HG03064 (cell line): Measurements from ENCODE around the gene PARVA.

Source experiments
- ATAC-seq: cut with Tn5 transposase; IDR thresholded peaks from one replicate; pipeline ENCODE4 v1.9.1; 2021; ENCODE audit warnings: low read depth; ENCODE audit not compliant: unreplicated experiment

Gene PARVA

DNA sequence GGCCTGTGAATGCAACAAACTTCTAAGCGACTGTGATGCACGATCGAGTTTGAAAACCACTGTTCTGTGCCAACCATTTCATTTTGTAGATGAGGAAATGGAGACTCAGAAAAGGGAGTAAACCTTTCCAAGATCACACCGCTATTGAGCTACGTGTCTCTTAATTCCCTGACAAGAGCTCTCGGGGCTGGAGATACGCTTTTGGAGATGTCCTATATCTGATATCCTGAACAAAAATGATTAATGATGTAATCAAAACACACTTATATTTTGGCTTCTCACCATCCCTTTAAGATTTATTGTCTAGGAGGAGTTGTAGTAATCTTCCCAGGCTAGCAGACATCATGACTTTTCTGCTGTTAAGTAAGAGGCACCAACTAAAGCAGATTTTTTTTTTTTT, 1.7 kb upstream of the PARVA start:
- ATAC-seq: no peak

DNA sequence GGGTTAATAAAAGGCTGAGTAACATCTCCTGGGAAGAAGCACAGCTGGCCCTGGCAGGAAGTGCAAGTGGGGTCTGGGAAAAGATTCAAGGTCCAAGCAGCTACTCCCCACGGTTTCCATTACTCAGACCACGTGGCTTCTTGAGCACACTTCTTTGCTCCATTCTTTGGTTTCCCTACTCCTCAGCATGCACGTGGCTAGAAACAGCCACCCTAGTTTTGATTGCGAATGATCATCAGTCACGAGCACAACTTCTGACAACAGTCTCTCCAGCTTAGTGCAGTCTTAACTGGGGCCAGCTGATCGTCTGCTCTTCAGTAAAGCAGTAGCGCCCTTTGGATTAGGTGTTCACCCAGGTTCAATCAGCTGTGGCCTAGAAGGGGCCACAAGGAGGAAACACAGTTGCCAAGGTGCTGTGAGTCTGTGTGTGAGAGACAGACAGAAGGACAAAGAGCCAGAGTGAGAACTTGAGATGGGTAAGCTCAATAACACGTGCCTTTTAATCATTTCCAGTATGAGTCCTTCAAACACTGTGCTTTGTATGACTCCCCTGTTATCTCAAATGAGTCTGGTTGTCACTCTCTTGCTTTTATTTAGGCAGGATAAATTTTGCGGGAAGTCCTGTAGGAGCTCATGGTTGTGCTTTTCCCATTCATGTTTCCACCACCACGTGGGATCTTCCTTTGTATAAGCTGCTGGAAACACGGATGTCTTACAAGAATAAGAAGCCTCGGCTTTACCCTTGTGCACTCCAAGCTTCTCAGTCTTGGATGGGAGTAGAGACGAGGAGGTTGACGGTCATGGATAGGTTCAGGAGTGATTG, 901 bp upstream of the PARVA start:
- ATAC-seq: no peak

DNA sequence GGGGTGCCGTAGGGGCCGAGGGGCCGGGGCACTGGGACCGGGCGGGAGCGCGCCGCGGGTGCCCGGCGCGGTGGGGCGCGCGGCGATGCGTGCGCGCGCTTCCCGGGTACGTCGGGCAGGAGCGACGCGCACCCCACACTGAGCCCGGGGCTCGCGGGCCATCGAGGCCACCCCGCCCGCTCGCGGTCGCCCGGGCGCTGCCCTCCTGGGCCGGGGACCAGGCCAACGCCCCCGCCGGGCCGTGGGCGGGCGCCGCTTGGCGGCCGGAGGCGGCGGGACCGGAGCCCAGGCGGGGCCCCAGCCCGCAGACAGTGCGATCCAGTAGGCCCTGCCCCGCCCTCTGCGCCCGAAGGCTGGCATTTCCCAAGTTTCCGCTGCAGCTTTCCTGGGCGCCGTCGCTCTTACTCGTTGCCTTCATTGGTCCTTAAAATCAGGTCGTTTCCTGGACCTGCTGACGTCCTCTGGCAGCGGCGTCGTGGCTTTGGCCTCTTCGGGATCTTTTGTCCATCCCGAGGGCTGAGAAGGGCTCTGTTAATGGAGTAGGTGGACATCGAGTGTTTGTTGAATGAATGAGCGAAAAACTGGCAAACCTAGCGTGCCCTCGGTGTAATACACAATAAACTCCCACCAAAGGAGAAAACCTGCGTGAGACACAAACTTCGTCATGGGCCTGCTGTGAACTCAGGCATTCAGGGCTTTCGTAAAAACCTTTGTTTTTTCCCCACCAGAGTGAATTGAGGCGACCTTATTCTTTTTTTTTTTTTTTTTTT, 638 bp downstream of the PARVA start:
- no peak for ATAC-seq

DNA sequence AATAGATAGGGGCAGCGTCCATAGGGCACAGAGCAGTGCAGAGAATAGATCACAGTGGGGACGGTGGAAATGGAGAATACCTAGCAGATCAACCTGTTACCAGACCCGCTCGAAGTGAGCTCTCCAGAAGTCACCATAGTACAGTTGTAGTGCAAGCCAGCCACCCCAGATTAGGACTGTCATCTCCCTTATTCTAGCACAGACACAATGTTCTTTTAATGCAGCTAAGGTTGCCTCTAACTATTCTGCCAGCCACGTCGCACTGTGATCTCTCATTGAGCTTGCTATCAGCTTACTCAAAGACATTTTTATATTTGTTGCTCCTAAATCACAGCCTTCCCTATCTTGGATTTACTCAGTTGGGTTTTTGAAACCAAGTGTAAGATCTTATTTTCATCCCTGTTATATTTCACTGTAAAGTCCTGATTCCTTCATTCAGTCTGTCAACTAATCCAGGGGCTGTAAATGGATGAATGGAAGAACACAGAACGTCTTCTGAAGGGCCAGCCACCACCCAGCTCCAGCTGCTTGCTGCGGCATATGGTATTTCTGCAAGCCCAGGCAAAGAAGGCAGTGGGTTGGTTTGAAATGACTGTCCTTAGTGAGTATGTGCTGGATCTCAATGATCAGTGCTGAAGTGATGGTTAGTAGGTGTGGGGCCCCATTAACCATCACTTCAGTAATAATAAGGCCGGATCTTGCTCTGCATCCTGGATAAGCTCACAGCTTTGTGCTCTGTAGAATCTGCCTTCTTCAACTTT, 3.4 kb downstream of the PARVA start:
- ATAC-seq: no peak

DNA sequence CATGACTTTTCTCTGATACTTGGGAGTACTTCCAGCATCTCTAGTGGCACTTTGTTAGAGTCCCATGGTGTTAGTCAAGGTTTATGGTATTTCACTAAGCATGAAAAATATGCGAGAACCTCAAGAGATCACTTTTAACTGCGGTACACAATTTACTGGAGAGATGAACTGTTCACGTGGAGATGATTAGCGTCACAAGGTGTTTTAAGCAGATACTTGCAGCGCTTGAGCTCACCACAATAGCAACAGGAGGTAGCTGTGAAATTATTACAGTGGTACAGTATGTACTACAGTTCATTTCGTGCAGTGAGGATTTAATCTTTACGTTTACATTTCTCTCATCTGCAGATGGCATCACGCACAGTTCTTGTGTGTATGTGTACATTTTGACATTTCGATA, 4.5 kb downstream of the PARVA start:
- ATAC-seq: no peak

DNA sequence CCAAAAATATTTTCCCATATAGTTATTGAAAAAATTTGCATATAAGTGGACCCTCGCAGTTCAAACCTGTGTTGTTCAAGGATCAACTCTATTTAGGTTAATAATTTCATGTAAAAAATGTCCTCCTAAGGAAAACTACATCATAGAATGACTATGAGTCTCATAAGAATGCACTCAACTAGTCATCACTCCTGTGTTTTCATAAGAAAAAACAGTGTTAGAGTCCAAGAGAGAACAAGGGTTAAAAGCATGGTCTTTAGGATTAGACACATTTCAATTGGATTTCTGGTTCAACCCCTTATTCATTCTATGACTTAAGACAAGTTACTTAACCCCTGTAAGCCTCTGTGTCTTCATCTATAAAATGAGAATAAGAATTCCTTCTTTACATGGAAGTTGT, 5.1 kb downstream of the PARVA start:
- ATAC-seq: no peak

DNA sequence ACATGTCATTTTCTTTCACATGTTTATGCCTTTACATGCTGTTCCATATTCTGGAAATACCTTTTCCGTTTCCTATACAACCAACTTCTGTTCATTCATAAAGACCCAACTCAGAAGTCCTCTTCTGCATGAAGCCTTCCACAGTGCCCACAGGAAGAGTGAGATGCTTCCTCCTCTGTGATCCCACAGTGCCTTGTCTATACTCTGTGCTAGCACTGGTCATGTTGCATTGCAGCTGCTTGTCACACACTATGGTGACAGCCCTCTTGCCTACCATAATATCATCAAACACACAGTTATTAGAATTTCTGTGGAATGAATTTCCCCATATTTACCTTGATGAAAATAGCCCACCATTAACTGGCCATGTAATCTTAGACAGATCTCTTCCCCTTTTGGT, 8.9 kb downstream of the PARVA start:
- ATAC-seq: no peak

DNA sequence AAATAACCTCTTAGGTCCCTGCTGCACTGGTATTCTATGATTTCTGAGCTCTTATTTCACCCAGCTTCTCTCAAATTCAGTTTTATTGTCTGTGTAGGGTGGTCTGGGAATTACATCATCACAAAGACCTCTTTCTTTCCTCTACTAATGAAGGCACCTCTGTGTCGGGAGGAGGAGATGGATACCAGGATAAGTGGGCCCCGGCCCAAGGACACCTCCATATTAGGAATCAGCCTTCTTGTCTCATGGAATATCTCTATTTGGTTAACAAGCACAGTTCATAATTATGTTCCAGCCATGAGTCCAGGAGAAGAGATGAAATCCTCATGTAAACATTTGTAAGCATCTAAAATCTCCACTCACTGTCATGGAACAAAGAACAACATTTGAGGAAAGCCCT, 9.4 kb downstream of the PARVA start:
- no peak for ATAC-seq

DNA sequence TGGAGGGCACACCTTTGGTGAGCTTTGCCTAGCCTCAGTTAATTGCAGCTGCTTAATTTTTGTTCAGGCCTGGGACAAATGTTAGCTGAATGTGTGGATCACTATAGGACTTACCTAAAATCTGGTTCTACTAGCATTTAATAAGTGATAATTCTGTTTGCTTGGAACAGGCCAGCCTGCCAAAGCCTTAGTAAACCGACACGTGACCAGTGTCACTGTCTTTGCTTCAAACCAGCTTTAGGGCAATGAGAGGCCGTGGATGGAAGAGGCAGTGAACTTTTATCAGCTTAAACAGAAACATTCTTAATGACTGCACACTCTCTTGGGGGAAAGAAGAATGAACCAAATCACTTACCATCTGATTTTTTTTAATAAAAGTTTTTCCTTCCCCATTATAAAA, 10.8 kb downstream of the PARVA start:
- no peak for ATAC-seq

DNA sequence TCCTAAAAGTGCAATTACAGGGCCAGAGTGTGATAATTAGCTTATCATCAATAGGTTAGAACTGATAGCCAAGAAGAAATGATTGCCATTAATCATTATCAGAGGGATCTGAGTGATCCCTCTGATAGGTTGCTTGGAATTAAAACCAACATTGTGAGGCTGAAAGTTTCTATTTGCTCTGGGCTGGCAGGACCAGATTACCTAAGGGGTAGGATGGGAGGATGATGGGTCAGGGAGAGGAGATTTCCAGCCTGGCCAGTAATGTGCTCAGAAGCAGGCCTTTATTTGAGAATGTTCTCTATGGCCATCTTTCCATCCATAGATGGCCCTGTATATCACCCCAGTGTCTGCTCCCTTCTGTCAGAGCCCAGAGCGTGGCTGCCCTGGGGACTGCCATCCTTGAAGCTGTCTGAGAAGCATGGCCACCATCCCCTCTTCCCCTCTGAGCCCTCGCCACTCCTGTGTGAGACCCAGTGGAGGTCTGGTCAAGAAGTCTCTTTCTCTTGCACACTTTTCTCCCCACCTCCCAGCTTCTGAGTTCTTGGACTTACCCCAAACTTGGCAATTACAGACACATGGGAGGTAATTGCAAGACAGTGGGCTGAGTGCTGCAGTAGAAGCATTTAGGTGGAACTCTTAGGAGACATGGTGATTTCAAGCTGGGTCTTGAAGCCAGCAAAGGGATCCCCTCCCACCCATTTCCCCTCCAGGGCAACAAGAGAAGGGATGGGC, 11.7 kb downstream of the PARVA start:
- no peak for ATAC-seq

DNA sequence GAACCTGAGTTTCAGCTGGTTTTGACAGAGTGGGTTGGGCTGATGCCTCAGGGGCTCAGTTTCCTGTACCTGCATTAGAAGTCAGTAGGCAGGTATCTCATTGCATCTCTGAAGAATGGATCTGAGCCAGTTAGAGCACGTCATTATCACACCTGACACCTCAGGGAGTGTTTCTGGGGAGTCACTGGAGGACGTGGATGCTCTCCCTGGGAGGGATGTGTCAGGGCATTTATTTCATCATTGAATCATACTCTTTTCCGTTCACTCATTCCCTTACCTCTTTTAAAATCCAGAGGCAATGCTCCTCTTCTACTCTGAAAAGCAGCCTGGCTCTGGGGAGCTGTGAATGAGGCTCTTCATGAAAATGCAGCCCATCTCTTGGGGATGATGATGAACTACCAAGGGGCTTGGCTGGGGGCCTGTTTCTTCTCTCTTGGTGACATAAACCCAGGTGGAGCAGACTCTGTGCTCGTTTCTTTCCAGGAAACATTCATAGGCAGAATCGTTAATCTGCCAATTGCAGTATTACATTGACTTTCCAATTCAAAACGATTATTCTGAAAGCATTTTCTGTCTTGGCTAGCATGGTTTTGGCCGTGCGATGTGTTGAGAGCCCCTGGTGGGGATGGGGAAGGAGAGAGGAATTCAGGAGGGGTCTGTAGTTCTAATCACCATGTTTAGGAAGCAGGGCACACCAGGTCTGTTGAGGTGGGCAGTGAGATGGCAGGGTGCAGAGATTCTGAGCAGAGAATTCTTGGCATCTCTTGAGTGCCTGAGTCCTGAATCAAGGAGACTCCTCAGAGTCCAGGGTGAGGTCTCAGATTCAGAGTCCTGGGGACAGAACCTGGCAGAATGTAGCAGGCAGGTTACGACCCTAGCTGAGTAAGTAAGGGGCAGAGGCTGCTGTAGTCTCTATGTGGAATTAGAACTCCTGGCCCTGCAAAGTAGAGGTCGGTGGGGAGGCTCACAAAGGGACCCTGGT, 12.6 kb downstream of the PARVA start:
- ATAC-seq: no peak

DNA sequence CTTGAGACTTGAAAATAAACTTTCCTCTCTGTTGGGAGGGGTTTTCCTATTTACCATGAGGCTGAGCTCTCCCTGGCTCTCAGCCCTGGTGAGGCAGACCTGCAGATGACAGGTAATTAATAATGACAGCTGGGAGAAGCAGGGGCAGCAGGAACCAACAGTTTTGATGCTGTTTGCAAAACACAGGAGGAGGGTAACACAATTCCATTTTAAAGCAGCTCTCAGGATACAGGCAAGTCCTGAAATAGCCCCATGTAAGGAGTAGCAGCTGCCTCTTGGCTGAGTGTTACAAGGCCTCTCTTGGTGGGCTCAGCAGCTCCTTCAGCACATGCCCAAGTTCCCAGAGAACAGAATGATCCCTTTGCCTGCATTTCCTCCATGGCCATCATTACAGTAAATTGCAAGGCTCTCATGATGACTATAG, 13.3 kb downstream of the PARVA start:
- ATAC-seq: no peak

DNA sequence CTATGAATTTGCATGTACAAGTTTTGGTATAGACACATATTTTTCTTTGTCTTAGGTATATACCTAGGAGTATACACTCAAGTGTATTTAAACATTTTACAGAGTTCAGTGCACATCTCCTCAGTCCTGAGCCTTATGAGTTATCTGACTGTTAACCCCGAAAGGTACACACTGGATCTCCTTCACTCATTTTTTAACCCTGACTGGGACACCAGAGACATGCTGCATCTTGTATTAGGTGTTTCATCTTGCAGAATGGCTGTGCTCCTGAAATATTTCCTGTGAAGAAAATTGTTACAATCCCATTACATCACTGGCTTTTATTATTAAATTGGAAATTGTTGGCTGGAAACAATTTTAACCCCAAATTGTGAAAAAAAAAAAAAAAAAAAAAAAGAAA, 15.3 kb downstream of the PARVA start:
- no peak for ATAC-seq

DNA sequence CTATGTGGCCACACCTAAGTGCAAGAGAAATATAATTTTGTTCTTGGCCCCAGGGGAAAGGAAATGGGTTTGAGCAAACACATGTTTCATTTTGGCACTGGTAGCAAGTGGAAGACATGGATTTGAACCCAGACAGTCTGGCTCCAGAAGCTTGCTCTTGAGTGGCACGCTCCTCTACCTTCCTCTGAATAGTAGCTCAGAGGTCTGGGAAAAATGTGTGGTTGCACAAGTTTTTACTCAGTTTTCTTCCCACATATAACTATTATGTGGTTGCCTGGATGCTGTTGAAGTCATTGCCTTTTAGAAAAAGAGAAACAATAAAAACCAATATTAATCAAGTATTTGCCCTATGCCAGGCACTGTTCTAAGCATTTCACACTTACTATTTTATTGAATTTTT, 16.3 kb downstream of the PARVA start:
- no peak for ATAC-seq

DNA sequence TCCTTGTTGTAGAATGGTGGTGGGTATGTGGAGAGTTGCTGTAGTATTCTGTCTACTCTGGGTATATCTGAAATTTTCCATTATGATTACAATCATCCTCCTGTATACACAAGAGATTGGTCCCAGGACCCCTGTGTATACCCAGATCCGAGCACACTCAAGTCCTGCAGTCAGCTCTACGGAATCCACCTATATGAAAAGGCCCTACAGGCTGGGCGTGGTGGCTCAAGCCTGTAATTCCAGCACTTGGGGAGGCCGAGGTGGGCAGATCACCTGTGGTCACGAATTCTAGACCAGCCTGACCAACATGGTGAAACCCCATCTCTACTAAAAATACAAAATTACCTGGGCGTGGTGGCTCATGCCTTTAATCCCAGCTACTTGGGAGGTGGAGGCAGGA, 17.2 kb downstream of the PARVA start:
- no peak for ATAC-seq

DNA sequence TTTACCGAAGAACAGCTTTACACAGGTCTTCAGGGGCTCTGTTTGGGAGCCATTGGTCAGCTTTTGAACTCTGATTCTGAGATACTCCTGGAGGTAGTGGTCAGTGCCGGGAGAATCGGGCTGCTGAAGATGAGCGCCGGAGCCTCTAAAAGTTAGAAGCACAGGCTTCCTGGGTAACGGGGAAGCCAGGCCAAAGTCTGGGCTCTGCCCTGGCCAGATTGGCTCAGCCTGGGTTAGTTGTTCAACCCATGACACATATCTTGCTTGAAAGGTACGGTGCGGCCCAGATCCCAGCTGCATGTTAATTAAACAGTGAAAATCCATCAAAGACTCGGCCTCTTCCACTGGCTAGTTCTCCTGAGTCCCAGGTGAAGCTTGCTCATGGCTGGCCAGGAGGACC, 18.0 kb downstream of the PARVA start:
- no peak for ATAC-seq

DNA sequence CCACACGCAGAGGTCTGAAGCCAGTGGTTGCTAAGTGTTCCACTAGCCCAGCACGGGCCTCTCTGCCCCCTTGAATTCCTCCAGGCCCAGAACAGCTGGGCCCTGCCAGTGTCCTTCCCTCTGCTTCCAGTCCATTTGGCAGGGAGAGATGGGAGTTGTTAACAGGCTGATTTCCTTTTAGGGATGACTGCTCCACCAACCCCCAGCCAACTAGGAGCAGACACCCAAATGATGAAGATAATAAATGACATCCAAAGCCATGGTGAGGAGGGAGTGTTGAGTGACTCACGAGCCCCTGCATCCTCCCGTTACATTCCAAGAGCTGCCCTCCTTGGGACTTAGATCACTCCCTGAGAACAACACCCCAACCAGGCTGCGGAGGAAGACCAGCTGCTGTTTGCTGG, 20.6 kb downstream of the PARVA start:
- ATAC-seq: no peak

DNA sequence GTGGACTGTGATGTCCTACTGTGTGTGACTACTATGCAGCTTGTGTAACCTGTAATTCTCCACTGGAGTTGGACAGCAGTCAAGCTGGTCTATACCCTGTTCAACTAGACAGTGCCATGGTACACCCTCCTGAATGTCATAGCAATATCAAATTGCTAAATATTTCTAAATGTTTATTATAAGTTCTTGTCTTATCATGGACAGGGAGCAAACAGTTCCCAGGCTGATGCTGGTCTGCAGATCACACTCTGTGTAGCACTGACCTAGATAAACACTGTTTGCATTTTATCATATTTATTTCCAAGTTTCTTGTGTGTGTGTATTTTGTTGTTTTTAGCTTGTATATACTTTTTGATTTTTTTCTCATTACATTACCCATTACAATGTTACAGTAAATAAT, 22.0 kb downstream of the PARVA start:
- no peak for ATAC-seq

DNA sequence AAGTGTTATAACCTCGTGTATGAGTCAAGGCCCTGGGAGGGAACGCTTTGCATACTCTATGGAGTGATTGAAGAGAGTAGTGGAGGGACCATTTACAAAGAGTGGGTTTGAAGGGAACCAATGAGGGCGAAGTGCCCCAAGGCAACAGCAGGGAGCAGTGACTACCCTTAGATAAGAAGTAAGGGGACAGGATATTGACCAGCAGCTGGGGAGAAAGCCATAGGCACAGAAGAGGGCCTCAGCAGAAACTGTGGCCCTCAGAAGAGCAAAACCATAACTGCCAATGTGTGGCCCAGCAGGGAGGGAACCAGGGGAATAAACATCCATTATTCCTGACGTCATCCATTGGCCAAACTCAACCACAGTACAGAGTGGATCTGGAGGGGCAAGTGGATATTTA, 24.7 kb downstream of the PARVA start:
- no peak for ATAC-seq

DNA sequence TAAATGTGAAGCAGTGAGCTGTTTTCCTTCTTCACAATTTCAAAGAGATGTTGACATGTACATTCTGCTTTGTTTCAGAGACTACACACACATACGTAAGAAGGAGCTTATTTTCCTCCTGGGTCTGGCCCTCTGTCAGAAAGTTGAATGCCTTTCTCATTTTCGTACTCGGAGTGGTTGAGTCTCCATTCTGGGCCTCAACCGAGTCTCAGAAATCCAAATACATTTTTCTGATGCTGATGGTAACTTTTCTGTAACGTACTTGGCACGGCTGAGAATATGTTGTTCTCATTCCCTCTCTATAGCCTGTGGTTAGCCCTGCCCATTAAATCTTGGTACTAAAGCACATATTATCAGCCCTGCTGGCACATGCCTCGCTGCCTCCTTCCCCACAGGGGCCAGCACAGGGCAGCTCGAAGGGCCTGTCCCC, 25.3 kb downstream of the PARVA start:
- no peak for ATAC-seq
